ENCODE data around the gene SAA2. TPM values are rescaled to one million over a fixed set of nuclear protein-coding genes. Genes with fewer than 3 reads are reported as not detected.
"Not testable (repeated sequence)": the region's sequence is repeated elsewhere in the genome, so short reads cannot be mapped to it uniquely, and the experiment has no call there.

Gene SAA2
- total RNA-seq, 8 experiments from 2014 or later, result 0.29 to 1.1 (median 0.65) TPM; not detected in 4

- Histone ChIP-seq H3K4me3 (no peak overlapping the region), H3K4me1 (replicated peaks in 1 of 2) (no peaks in the 10 kb centered on the region), H3K27ac (no peak overlapping the region)
- 0 to 100% (median 60%) methylated on average over 1 of the region's 3 CpGs; no CpG with 5 or more reads in 4 of the 10 experiments for WGBS, 10 experiments
- in situ Hi-C loops (cut with MboI; ENCODE audit: low pct_unique_long_range_greater_than_20kb in 2 of 9, low sequenced_read_pairs in 9 of 9, unreplicated experiment in 9 of 9), result loop anchor here in 1 of 9 experiments (10.0 kb wide), 1 partner anchor 89 kb away; no protein-coding TSS in a partner anchor
- ATAC-seq (replicated peaks in 6 of 8), result no peak
Observed at GRCh38 chr11:18204220-18204619, 44.2 kb downstream of the SAA2 start.

GRCh38 chr11:18203723-18204122, 44.7 kb downstream of the SAA2 start:
- no peak overlapping the region for H3K27ac ChIP-seq
- no peaks in the 10 kb centered on the region for H3K4me1 ChIP-seq (replicated peaks in 1 of 2)
- H3K4me3 ChIP-seq, result no peak overlapping the region
- ATAC-seq (replicated peaks in 6 of 8), result peak in 3 of 8 experiments; percentile 69 to 94 (median 91)
- 0 to 34% (median 14%) methylated on average over 1 to 6 of the region's 6 CpGs; no CpG with 5 or more reads in 4 of the 10 experiments for WGBS, 10 experiments
- in situ Hi-C loops (cut with MboI; ENCODE audit: low pct_unique_long_range_greater_than_20kb in 2 of 9, low sequenced_read_pairs in 9 of 9, unreplicated experiment in 9 of 9), result loop anchor here in 1 of 9 experiments (10.0 kb wide), 1 partner anchor 89 kb away; no protein-coding TSS in a partner anchor

- H3K4me3 ChIP-seq; in situ Hi-C loops (cut with MboI; ENCODE audit: low pct_unique_long_range_greater_than_20kb in 2 of 9, low sequenced_read_pairs in 9 of 9, unreplicated experiment in 9 of 9); ATAC-seq (replicated peaks in 6 of 8); H3K27ac ChIP-seq; H3K4me1 ChIP-seq (replicated peaks in 1 of 2): not testable (repeated sequence)
- 0 to 69% (median 17%) methylated on average over 1 to 3 of the region's 3 CpGs; no CpG with 5 or more reads in 7 of the 10 experiments for WGBS, 10 experiments
Observed at GRCh38 chr11:18197738-18198137, 50.7 kb downstream of the SAA2 start.

DNA sequence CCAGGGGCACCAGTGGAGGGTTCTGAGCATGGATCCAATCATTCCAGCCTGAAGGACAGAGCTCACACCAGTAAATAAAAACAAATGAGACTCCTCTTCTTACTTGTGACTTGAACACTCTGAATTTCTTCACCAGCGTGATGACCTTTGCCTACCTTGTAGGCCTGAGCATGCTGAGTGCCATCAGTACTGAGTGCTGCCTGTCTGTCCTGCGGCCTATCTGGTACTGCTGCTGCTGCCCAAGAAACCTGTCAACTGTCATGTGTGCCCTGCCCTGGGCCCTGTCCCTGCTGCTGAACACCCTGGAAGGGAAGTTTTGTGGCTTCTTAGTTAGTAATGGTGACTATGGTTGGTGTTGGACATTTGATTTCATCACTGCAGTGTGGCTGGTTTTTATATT, 51.9 kb downstream of the SAA2 start:
- ATAC-seq (replicated peaks in 6 of 8), result no peak
- 40 to 100% (median 59%) methylated on average over 1 to 2 of the region's 2 CpGs; no CpG with 5 or more reads in 5 of the 10 experiments for WGBS, 10 experiments
- Histone ChIP-seq H3K27ac (no peak overlapping the region), H3K4me3 (no peak overlapping the region), H3K4me1 (replicated peaks in 1 of 2) (no peaks in the 10 kb centered on the region)
- in situ Hi-C loops (cut with MboI; ENCODE audit: low pct_unique_long_range_greater_than_20kb in 2 of 9, low sequenced_read_pairs in 9 of 9, unreplicated experiment in 9 of 9), result no loop called here

Other genes starting within 250 kb of the SAA2 start
- gene SERGEF, start 235.6 kb downstream of the SAA2 start, total RNA-seq, result 10 to 100 TPM; 20.5 to 39.0 (median 29.5) TPM
- gene TPH1, start 202.4 kb downstream of the SAA2 start, total RNA-seq, result 1 to 10 TPM in 1 of 8 experiments, under 1 TPM in 7; 0.15 to 1.4 (median 0.47) TPM
- gene SAAL1, start 142.6 kb downstream of the SAA2 start, total RNA-seq, result 10 to 100 TPM in 7 of 8 experiments, 1 to 10 TPM in 1; 7.5 to 36.2 (median 27.3) TPM
- gene MRGPRX3, start 116.1 kb downstream of the SAA2 start, total RNA-seq, result under 1 TPM in 2 of 8 experiments, not detected in 6; 0.24 to 0.49 TPM
- under 1 TPM in 1 of 8 experiments, not detected in 7; 0.20 TPM for gene MRGPRX4, start 75.8 kb downstream of the SAA2 start, total RNA-seq
- not detected for gene SAA4, start 11.9 kb downstream of the SAA2 start, total RNA-seq
- 1 to 10 TPM in 1 of 8 experiments, not detected in 7; 1.7 TPM for gene SAA1, start 17.6 kb upstream of the SAA2 start, total RNA-seq
- 10 to 100 TPM; 12.9 to 33.2 (median 19.0) TPM for gene HPS5, start 73.5 kb upstream of the SAA2 start, total RNA-seq
- gene GTF2H1, start 73.9 kb upstream of the SAA2 start, total RNA-seq, result 10 to 100 TPM; 22.9 to 88.8 (median 41.7) TPM
- gene LDHA, start 145.9 kb upstream of the SAA2 start, total RNA-seq, result 100 to 1,000 TPM; 227 to 767 (median 525) TPM
- gene LDHC, start 163.7 kb upstream of the SAA2 start, total RNA-seq, result 1 to 10 TPM in 1 of 8 experiments, not detected in 7; 2.4 TPM
- gene LDHAL6A, start 207.2 kb upstream of the SAA2 start, total RNA-seq, result under 1 TPM; 0.09 to 0.91 (median 0.29) TPM